GM21737 (cell line): ENCODE results near the gene APOA5.

Experiments used
- ATAC-seq: cut with Tn5 transposase; IDR thresholded peaks from one replicate; pipeline ENCODE4 v1.9.1; 2021; ENCODE audit warnings: mild to moderate bottlenecking, moderate library complexity; ENCODE audit not compliant: unreplicated experiment

Gene APOA5

GRCh38 chr11:116828632-116829524 is 37.2 kb upstream of the APOA5 start:
- ATAC-seq, result no peak

GRCh38 chr11:116827461-116827860 is 35.8 kb upstream of the APOA5 start:
- no peak for ATAC-seq

GRCh38 chr11:116826751-116827431 is 35.2 kb upstream of the APOA5 start:
- ATAC-seq, result no peak

GRCh38 chr11:116825854-116826750 is 34.4 kb upstream of the APOA5 start:
- no peak for ATAC-seq

- ATAC-seq, result no peak
These were observed 33.8 kb upstream of the APOA5 start for GRCh38 chr11:116825434-116825833.

- no peak for ATAC-seq
These were observed 31.6 kb upstream of the APOA5 start, which contains the start of gene APOA4 for GRCh38 chr11:116823031-116823843. APOA4 (minus strand) TSS chr11:116823304; CDS start chr11:116823191, 113 bp downstream.

- ATAC-seq, result no peak
These were observed 30.9 kb upstream of the APOA5 start for GRCh38 chr11:116822575-116822974.

- ATAC-seq, result no peak
These were observed 29.6 kb upstream of the APOA5 start for GRCh38 chr11:116821050-116821918.

GRCh38 chr11:116819049-116819448 is 27.4 kb upstream of the APOA5 start:
- no peak for ATAC-seq

- no peak for ATAC-seq
These were observed 22.8 kb upstream of the APOA5 start for GRCh38 chr11:116814502-116814901.

GRCh38 chr11:116813781-116814471 is 22.2 kb upstream of the APOA5 start:
- no peak for ATAC-seq

- no peak for ATAC-seq
These were observed 21.5 kb upstream of the APOA5 start for GRCh38 chr11:116813170-116813569.

GRCh38 chr11:116812109-116812508 is 20.4 kb upstream of the APOA5 start:
- no peak for ATAC-seq

GRCh38 chr11:116811194-116811593 is 19.5 kb upstream of the APOA5 start:
- no peak for ATAC-seq

GRCh38 chr11:116808262-116809175 is 16.8 kb upstream of the APOA5 start:
- no peak for ATAC-seq

GRCh38 chr11:116807601-116808261 is 16.1 kb upstream of the APOA5 start:
- ATAC-seq, result no peak

GRCh38 chr11:116804001-116804400 is 12.3 kb upstream of the APOA5 start:
- ATAC-seq, result no peak
